ENCODE data around the gene PHGDH. TPM values are rescaled to one million over a fixed set of nuclear protein-coding genes. Genes with fewer than 3 reads are reported as not detected.

Gene PHGDH
- total RNA-seq, 1 experiment from 2014 or later: 373 TPM

DNA sequence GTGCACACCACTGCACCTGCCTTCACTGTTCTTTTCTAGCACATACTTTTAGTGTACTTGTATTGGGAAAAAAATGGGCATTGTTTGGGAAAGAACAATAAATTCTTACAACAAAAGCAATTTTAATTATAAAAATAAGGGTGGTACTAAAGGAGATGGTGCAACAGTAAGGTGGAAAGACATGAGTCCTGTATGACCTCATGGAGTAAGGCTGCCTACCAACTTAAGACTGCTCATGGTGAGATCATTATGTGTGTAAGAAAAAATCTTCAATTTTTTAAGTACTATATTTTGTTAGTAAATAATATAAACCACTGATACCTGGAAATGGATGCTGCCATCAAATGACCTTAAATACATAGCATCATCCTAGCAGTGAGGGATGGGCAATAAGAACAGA is 29.6 kb upstream of the PHGDH start:
- Histone ChIP-seq H2AFZ (no peak overlapping the region), H3K79me2 (ENCODE audit: low read depth) (no peaks in the 10 kb centered on the region), H3K27me3 (ENCODE audit: insufficient read depth, low read depth) (no peaks in the 10 kb centered on the region), H3K9me3 (ENCODE audit: insufficient read depth, low read depth) (no peaks in the 10 kb centered on the region), H3K9me2 (ENCODE audit: insufficient read depth) (no peaks in the 10 kb centered on the region), H3F3A (ENCODE audit: insufficient read depth, low read depth) (peaks cover 17% of the 10 kb centered on the region), H3K36me3 (ENCODE audit: low read depth) (no peaks in the 10 kb centered on the region), H4K20me1 (ENCODE audit: insufficient read depth) (peaks cover 3% of the 10 kb centered on the region; the same call in 1 of the 2 replicates), H3K4me3 (no peak overlapping the region), H3K4me1 (replicated peaks; ENCODE audit: insufficient read depth) (peaks cover 17% of the 10 kb centered on the region), H3K4me2 (no peak overlapping the region), H3K27ac (no peak overlapping the region)
- no TSS peak for BruUV-seq (replicated peaks)
- ChIA-PET POLR2A (ENCODE audit: unreplicated experiment) (no interaction called here), CTCF (no interaction called here)
- peak in 1 of 2 experiments; percentile 20 for DNase-seq
- intact Hi-C loops (cut with micrococcal nuclease; ENCODE audit: unreplicated experiment): no loop called here
- TF ChIP-seq EZH2 (IDR thresholded peaks at IDR 0.05; ENCODE audit: low read depth) (no peak), CTCF (conservative IDR thresholded peaks at IDR 0.05) (no peak)

DNA sequence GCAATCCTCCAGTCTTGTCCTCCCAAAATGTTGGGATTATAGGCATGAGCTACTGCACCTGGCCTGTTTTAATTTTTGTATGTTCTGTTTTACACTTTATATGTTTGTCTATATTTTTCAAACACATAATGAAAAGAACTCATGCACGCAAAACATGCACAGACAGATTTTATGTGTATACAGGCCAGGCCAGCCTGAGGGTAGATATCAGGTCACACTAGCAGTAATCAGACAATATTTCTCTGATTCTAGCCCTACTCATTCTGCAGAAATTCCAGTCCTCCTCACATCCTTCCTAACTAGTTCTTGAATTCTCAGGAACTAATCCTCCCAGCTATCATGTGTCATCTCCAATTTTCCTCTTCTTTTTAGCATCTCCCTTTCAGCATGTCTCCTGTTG is 27.8 kb upstream of the PHGDH start:
- POLR2A ChIA-PET (ENCODE audit: unreplicated experiment): interaction anchor here (0.6 to 0.7 kb wide), 2 partner anchors 124 to 142 kb away, joined by 4 to 15 read pairs; no protein-coding TSS in a partner anchor
- Histone ChIP-seq H3K4me2 (no peak overlapping the region), H3K36me3 (ENCODE audit: low read depth) (no peaks in the 10 kb centered on the region), H3K27ac (no peak overlapping the region), H3K4me1 (replicated peaks; ENCODE audit: insufficient read depth) (peaks cover 35% of the 10 kb centered on the region), H3F3A (ENCODE audit: insufficient read depth, low read depth) (peaks cover 32% of the 10 kb centered on the region), H3K9me3 (ENCODE audit: insufficient read depth, low read depth) (no peaks in the 10 kb centered on the region), H3K27me3 (ENCODE audit: insufficient read depth, low read depth) (no peaks in the 10 kb centered on the region), H3K79me2 (ENCODE audit: low read depth) (no peaks in the 10 kb centered on the region), H4K20me1 (ENCODE audit: insufficient read depth) (peaks cover 4% of the 10 kb centered on the region; the same call in 1 of the 2 replicates), H2AFZ (no peak overlapping the region), H3K4me3 (no peak overlapping the region), H3K9me2 (ENCODE audit: insufficient read depth) (no peaks in the 10 kb centered on the region)
- TF ChIP-seq CTCF (conservative IDR thresholded peaks at IDR 0.05) (no peak), EZH2 (IDR thresholded peaks at IDR 0.05; ENCODE audit: low read depth) (no peak)
- no TSS peak for BruUV-seq (replicated peaks)
- DNase-seq: no peak
- CTCF ChIA-PET: interaction anchor here (0.6 kb wide), 1 partner anchor 54 kb away, joined by 3 read pairs; no protein-coding TSS in a partner anchor
- intact Hi-C loops (cut with micrococcal nuclease; ENCODE audit: unreplicated experiment): no loop called here

- ChIA-PET CTCF (interaction anchor here (1.3 kb wide), 1 partner anchor 11 kb away, joined by 4 read pairs; no protein-coding TSS in a partner anchor), POLR2A (ENCODE audit: unreplicated experiment) (interaction anchor here (0.7 to 1.1 kb wide), 2 partner anchors 26 to 44 kb away, joined by 4 to 5 read pairs; no protein-coding TSS in a partner anchor)
- BruUV-seq (replicated peaks): no TSS peak
- H3K4me1 ChIP-seq (replicated peaks; ENCODE audit: insufficient read depth): peaks cover 47% of the 10 kb centered on the region
- no peaks in the 10 kb centered on the region for H3K9me2 ChIP-seq (ENCODE audit: insufficient read depth)
- H3F3A ChIP-seq (ENCODE audit: insufficient read depth, low read depth): peaks cover 32% of the 10 kb centered on the region
- H3K36me3 ChIP-seq (ENCODE audit: low read depth): no peaks in the 10 kb centered on the region
- no peaks in the 10 kb centered on the region for H3K27me3 ChIP-seq (ENCODE audit: insufficient read depth, low read depth)
- intact Hi-C loops (cut with micrococcal nuclease; ENCODE audit: unreplicated experiment): loop anchor here (1.0 to 5.0 kb wide), 4 partner anchors 11 to 45 kb away; partner anchors contain the start of genes PHGDH and ZNF697
- peaks cover 4% of the 10 kb centered on the region; the same call in 1 of the 2 replicates for H4K20me1 ChIP-seq (ENCODE audit: insufficient read depth)
- DNase-seq: peak; percentile 70 to 99
- no peaks in the 10 kb centered on the region for H3K79me2 ChIP-seq (ENCODE audit: low read depth)
- no peaks in the 10 kb centered on the region for H3K9me3 ChIP-seq (ENCODE audit: insufficient read depth, low read depth)
- no peak overlapping the region for H2AFZ ChIP-seq
- H3K4me2 ChIP-seq: peak overlapping the region; percentile 76
- H3K4me3 ChIP-seq: peak overlapping the region; percentile 17; the same call in 1 of the 2 replicates
- no peak for TF ChIP-seq CTCF (conservative IDR thresholded peaks at IDR 0.05)
- TF ChIP-seq EZH2 (IDR thresholded peaks at IDR 0.05; ENCODE audit: low read depth): no peak
- H3K27ac ChIP-seq: peak overlapping the region; percentile 82
Measured at GRCh38 chr1:119686661-119687060, 25.1 kb upstream of the PHGDH start.
